Thyroid gland (tissue), 4 donors: ENCODE results near the gene MAN2A2. TPM values are rescaled to one million over a fixed set of nuclear protein-coding genes. Genes with fewer than 3 reads are reported as not detected.

Experiments
- DNase-seq, 2 donors: peaks; one replicate each; pipeline ENCODE4 v3.0.0-alpha.2; 2019
- H3K27ac ChIP-seq, 3 donors: fragments of 200-600 bp; sonication (generic); 1 replicate in 2 of 3; 2 replicates in 1 of 3; pipeline ENCODE4 v1.5.1; 2016 to 2019; ENCODE audit warnings: mild to moderate bottlenecking in 1 of 3, moderate library complexity in 1 of 3
- H3K27me3 ChIP-seq: fragments of 200-600 bp; sonication (generic); one replicate; pipeline ENCODE4 v1.5.1; 2019
- H3K36me3 ChIP-seq, 2 donors: fragments of 200-600 bp; sonication (generic); one replicate each; pipeline ENCODE4 v1.5.1; 2016 to 2019
- H3K4me1 ChIP-seq, 2 donors: fragments of 200-600 bp; sonication (generic); one replicate each; pipeline ENCODE4 v1.5.1; 2017 to 2019
- H3K4me3 ChIP-seq, 3 donors: fragments of 200-600 bp; sonication (generic); replicated peaks in 1 of 3; 1 replicate in 2 of 3; 2 replicates in 1 of 3; pipeline ENCODE4 v1.5.1; 2016; ENCODE audit warnings: mild to moderate bottlenecking in 1 of 3
- H3K9me3 ChIP-seq: fragments of 200-600 bp; sonication (generic); one replicate; pipeline ENCODE4 v1.5.1; 2017
- CTCF ChIP-seq, 6 experiments: fragments of 200-600 bp in 3 of 6; fragments of 450-650 bp in 3 of 6; sonication (generic) in 3 of 6; IDR thresholded peaks; one replicate each; pipeline ENCODE4 v1.5.1; 2016 to 2019; ENCODE audit warnings: antibody characterized with exemption in 6 of 6, mild to moderate bottlenecking in 2 of 6, inconsistent platforms in 1 of 6, moderate library complexity in 1 of 6
- POLR2A ChIP-seq, 2 donors: fragments of 450-650 bp; IDR thresholded peaks; one replicate each; pipeline ENCODE4 v1.6.1; 2017; ENCODE audit warnings: antibody characterized with exemption in 2 of 2, mild to moderate bottlenecking in 2 of 2, moderate library complexity in 1 of 2
- WGBS, 2 donors: methylation state at CpG; one replicate each; pipeline ENCODE4 v1.1.5; 2017; 5-methylcytosine and 5-hydroxymethylcytosine counted together
- intact Hi-C: fragments of 100-400 bp; cut with DNase I; formaldehyde crosslinking; loops from one replicate; pipeline ENCODE4 v1.15.1; 2023
- total RNA-seq, 4 donors: library from RNA; depleted of rRNA; stranded (reverse); fragments of >200 nt; gene quantifications; one replicate each; pipeline ENCODE4 v1.2.3, GENCODE V29; 2016

Gene MAN2A2
- total RNA-seq, 4 donors from 2014 or later = 30.1 to 129 (median 58.9) TPM

GRCh38 chr15:90866161-90866715 is 36.9 kb upstream of the MAN2A2 start:
- DNase-seq = peak; percentile 88 to 90
- 34 to 45% methylated on average over 16 of the region's 16 CpGs for WGBS, 2 donors
- intact Hi-C loops = no loop called here

GRCh38 chr15:90866800-90867199 is 36.3 kb upstream of the MAN2A2 start:
- intact Hi-C loops = no loop called here
- H3K27ac ChIP-seq = peak overlapping the region; percentile 47 to 99 (median 82)

More at GRCh38 chr15:90866161-90866715, 36.9 kb upstream of the MAN2A2 start:
- peaks cover 53 to 67% of the 10 kb centered on the region in 2 donors for H3K4me1 ChIP-seq
- H3K9me3 ChIP-seq = no peaks in the 10 kb centered on the region
- H3K4me3 ChIP-seq = no peak overlapping the region
- H3K27ac ChIP-seq = peak overlapping the region; percentile 47 to 99 (median 82)
- no peaks in the 10 kb centered on the region for H3K27me3 ChIP-seq
- no peaks in the 10 kb centered on the region for H3K36me3 ChIP-seq
- TF ChIP-seq CTCF (IDR thresholded peaks at IDR 0.05) = no peak
- peak in 1 of 2 donors; percentile 40 for TF ChIP-seq POLR2A (IDR thresholded peaks at IDR 0.05)

GRCh38 chr15:90868261-90868689 is 34.8 kb upstream of the MAN2A2 start, which contains the start of gene FURIN:
FURIN (plus strand) TSS chr15:90868588; CDS start chr15:90875741, 7,153 bp downstream.
- 87 to 95% methylated on average over 5 to 6 of the region's 6 CpGs for whole genome bisulfite sequencing, 2 donors

More at GRCh38 chr15:90866800-90867199, 36.3 kb upstream of the MAN2A2 start:
- H3K36me3 ChIP-seq = no peaks in the 10 kb centered on the region
- H3K4me3 ChIP-seq = no peak overlapping the region
- DNase-seq = no peak
- no peaks in the 10 kb centered on the region for H3K27me3 ChIP-seq
- 73 to 80% methylated on average over 3 of the region's 3 CpGs for WGBS, 2 donors
- no peaks in the 10 kb centered on the region for H3K9me3 ChIP-seq
- peaks cover 53 to 67% of the 10 kb centered on the region in 2 donors for H3K4me1 ChIP-seq
- TF ChIP-seq POLR2A (IDR thresholded peaks at IDR 0.05) (no peak), CTCF (IDR thresholded peaks at IDR 0.05) (no peak)

GRCh38 chr15:90869140-90869541 is 34.0 kb upstream of the MAN2A2 start:
- Histone ChIP-seq H3K36me3 (no peaks in the 10 kb centered on the region), H3K27ac (peak overlapping the region; percentile 90 to 99 (median 97)), H3K4me1 (peaks cover 66 to 73% of the 10 kb centered on the region in 2 donors), H3K9me3 (no peaks in the 10 kb centered on the region), H3K4me3 (no peak overlapping the region), H3K27me3 (no peaks in the 10 kb centered on the region)
- DNase-seq = no peak
- TF ChIP-seq POLR2A (IDR thresholded peaks at IDR 0.05) = no peak
- TF ChIP-seq CTCF (IDR thresholded peaks at IDR 0.05) = no peak
- intact Hi-C loops = no loop called here

More at GRCh38 chr15:90868261-90868689, 34.8 kb upstream of the MAN2A2 start, which contains the start of gene FURIN:
- Histone ChIP-seq H3K27ac (peak within 1 kb of the TSS; percentile 90 to 99 (median 97)), H3K4me3 (no peak within 1 kb of the TSS), H3K27me3 (no peaks in the 10 kb centered on the region), H3K9me3 (no peaks in the 10 kb centered on the region), H3K4me1 (peaks cover 60 to 73% of the 10 kb centered on the region in 2 donors), H3K36me3 (no peaks in the 10 kb centered on the region)
- intact Hi-C loops = no loop called here
- peak; percentile 46 to 67 for DNase-seq
- no peak for TF ChIP-seq CTCF (IDR thresholded peaks at IDR 0.05)
- peak in 1 of 2 donors; percentile 28 for TF ChIP-seq POLR2A (IDR thresholded peaks at IDR 0.05)

- WGBS, 2 donors = 38 to 39% methylated on average over 9 of the region's 9 CpGs
- Histone ChIP-seq H3K36me3 (no peaks in the 10 kb centered on the region), H3K9me3 (no peaks in the 10 kb centered on the region), H3K4me3 (peak overlapping the region in 1 of 3 donors; percentile 95), H3K27me3 (no peaks in the 10 kb centered on the region), H3K4me1 (peaks cover 71 to 76% of the 10 kb centered on the region in 2 donors), H3K27ac (peak overlapping the region; percentile 90 to 99 (median 97))
- TF ChIP-seq POLR2A (IDR thresholded peaks at IDR 0.05) (peak in 1 of 2 donors; percentile 54), CTCF (IDR thresholded peaks at IDR 0.05) (no peak)
- intact Hi-C loops = no loop called here
- DNase-seq = peak; percentile 81 to 88
Measured at GRCh38 chr15:90869601-90870353, 33.3 kb upstream of the MAN2A2 start.
